Right lobe of liver (tissue), 4 donors: ENCODE measurements around the gene CHI3L2.

ENCODE experiments used
- POLR2A ChIP-seq: fragments of 450-650 bp; IDR thresholded peaks from one replicate; pipeline ENCODE4 v1.6.1; 2017; ENCODE audit warnings: antibody characterized with exemption, mild to moderate bottlenecking
- TF ChIP-seq, protein P1 (sequence below), 4 donors: fragments of 200-600 bp in 3 of 4; fragments of 450-650 bp in 1 of 4; IDR thresholded peaks; one replicate each; pipeline versions ENCODE4 v1.5.1 to v1.8.0; 2016 to 2022; ENCODE audit warnings: antibody characterized with exemption in 4 of 4, mild to moderate bottlenecking in 2 of 4
- donor health status: DM: no; HTN: no; CAD: no.
- donor health status: DM: no; HTN: no; CAD: no.
- donor health status: DM: no; HTN: yes; CAD: no.

DNA sequence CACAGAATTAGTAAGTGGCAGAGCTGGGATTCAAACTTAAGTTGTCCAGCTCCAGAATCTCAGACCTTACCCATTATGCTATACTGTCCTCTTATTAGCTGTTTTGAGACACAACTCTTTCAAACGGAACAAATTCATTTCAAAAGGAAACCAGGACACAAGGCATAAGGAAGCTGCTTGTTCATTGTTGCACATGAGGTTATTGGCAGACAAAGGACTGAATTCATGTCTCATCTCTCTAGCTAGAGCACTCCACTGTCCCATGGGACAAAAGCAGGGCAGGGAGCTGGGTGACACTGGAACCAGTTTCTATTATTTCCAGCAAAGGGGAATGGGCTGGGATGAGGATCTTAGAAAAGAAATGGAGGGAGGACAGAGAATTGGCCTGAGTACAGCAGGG is 26.4 kb downstream of the CHI3L2 start:
- TF ChIP-seq, protein P1, sequence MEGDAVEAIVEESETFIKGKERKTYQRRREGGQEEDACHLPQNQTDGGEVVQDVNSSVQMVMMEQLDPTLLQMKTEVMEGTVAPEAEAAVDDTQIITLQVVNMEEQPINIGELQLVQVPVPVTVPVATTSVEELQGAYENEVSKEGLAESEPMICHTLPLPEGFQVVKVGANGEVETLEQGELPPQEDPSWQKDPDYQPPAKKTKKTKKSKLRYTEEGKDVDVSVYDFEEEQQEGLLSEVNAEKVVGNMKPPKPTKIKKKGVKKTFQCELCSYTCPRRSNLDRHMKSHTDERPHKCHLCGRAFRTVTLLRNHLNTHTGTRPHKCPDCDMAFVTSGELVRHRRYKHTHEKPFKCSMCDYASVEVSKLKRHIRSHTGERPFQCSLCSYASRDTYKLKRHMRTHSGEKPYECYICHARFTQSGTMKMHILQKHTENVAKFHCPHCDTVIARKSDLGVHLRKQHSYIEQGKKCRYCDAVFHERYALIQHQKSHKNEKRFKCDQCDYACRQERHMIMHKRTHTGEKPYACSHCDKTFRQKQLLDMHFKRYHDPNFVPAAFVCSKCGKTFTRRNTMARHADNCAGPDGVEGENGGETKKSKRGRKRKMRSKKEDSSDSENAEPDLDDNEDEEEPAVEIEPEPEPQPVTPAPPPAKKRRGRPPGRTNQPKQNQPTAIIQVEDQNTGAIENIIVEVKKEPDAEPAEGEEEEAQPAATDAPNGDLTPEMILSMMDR (IDR thresholded peaks at IDR 0.05) = no peak
- no peak for TF ChIP-seq POLR2A
